Prostate gland (tissue), 2 donors: ENCODE data around the gene SEC24B. TPM values are rescaled to one million over a fixed set of nuclear protein-coding genes. Genes with fewer than 3 reads are reported as not detected.

ENCODE experiments used
- DNase-seq: peaks from one replicate; pipeline ENCODE4 v3.0.0-alpha.2; 2019; ENCODE audit warnings: low spot score
- H3K27ac ChIP-seq, 2 donors: fragments of 200-600 bp; sonication (generic); 2 replicates each; pipeline ENCODE4 v1.5.1; 2017 to 2019
- H3K27me3 ChIP-seq: fragments of 200-600 bp; sonication (generic); replicated peaks from 2 replicates; pipeline ENCODE4 v1.5.1; 2019; ENCODE audit not compliant: insufficient read depth
- H3K36me3 ChIP-seq, 2 donors: fragments of 200-600 bp; sonication (generic); 1 replicate in 1 of 2; 2 replicates in 1 of 2; pipeline versions ENCODE4 v1.5.1 to v1.8.1; 2017 to 2019
- H3K4me1 ChIP-seq: fragments of 200-600 bp; sonication (generic); replicated peaks from 2 replicates; pipeline ENCODE4 v1.5.1; 2019
- H3K4me3 ChIP-seq, 2 donors: fragments of 200-600 bp; sonication (generic); 2 replicates each; pipeline ENCODE4 v1.5.1; 2017 to 2019
- H3K9me3 ChIP-seq: fragments of 200-600 bp; sonication (generic); 2 replicates; pipeline ENCODE4 v1.5.1; 2017
- POLR2A ChIP-seq: fragments of 450-650 bp; IDR thresholded peaks from one replicate; pipeline ENCODE4 v1.6.1; 2016; ENCODE audit warnings: antibody characterized with exemption, mild to moderate bottlenecking
- POLR2AphosphoS5 ChIP-seq: sonication (generic); formaldehyde crosslinking; IDR thresholded peaks from one replicate; pipeline ENCODE4 v1.6.1; 2017; ENCODE audit warnings: antibody characterized with exemption
- WGBS: methylation state at CpG from one replicate; pipeline ENCODE4 v1.1.5; 2018; 5-methylcytosine and 5-hydroxymethylcytosine counted together
- intact Hi-C: fragments of 100-400 bp; cut with DNase I; formaldehyde crosslinking; loops from one replicate; pipeline ENCODE4 v1.14.2; 2022
- total RNA-seq, 2 donors: library from RNA; depleted of rRNA; stranded (reverse); fragments of >200 nt; gene quantifications; one replicate each; pipeline ENCODE4 v1.1.0, GENCODE V29; 2016
- TF ChIP-seq, protein P1 (sequence below), 4 experiments: fragments of 200-600 bp in 2 of 4; fragments of 450-650 bp in 2 of 4; sonication (generic) in 2 of 4; IDR thresholded peaks; 1 replicate in 3 of 4; 2 replicates in 1 of 4; pipeline ENCODE4 v1.5.1; 2016 to 2019; ENCODE audit warnings: antibody characterized with exemption in 4 of 4, mild to moderate bottlenecking in 2 of 4, moderate library complexity in 2 of 4

The SEC24B gene
- total RNA-seq, 2 donors from 2014 or later: 27.6 to 44.1 TPM

GRCh38 chr4:109407027-109407737 lies 26.4 kb upstream of the SEC24B start:
- intact Hi-C loops: loop anchor here (10.0 kb wide), 1 partner anchor 722 kb away; no protein-coding TSS in a partner anchor
- TF ChIP-seq POLR2A (no peak), POLR2AphosphoS5 (no peak)
- TF ChIP-seq, protein P1, sequence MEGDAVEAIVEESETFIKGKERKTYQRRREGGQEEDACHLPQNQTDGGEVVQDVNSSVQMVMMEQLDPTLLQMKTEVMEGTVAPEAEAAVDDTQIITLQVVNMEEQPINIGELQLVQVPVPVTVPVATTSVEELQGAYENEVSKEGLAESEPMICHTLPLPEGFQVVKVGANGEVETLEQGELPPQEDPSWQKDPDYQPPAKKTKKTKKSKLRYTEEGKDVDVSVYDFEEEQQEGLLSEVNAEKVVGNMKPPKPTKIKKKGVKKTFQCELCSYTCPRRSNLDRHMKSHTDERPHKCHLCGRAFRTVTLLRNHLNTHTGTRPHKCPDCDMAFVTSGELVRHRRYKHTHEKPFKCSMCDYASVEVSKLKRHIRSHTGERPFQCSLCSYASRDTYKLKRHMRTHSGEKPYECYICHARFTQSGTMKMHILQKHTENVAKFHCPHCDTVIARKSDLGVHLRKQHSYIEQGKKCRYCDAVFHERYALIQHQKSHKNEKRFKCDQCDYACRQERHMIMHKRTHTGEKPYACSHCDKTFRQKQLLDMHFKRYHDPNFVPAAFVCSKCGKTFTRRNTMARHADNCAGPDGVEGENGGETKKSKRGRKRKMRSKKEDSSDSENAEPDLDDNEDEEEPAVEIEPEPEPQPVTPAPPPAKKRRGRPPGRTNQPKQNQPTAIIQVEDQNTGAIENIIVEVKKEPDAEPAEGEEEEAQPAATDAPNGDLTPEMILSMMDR (IDR thresholded peaks at IDR 0.05): no peak
- no peak overlapping the region for H3K4me3 ChIP-seq
- WGBS: 86% methylated on average over 2 of the region's 2 CpGs
- H3K27ac ChIP-seq: no peak overlapping the region
- DNase-seq: no peak
- no peaks in the 10 kb centered on the region for H3K4me1 ChIP-seq
- H3K27me3 ChIP-seq: no peaks in the 10 kb centered on the region
- no peaks in the 10 kb centered on the region for H3K36me3 ChIP-seq
- H3K9me3 ChIP-seq: no peaks in the 10 kb centered on the region

DNA sequence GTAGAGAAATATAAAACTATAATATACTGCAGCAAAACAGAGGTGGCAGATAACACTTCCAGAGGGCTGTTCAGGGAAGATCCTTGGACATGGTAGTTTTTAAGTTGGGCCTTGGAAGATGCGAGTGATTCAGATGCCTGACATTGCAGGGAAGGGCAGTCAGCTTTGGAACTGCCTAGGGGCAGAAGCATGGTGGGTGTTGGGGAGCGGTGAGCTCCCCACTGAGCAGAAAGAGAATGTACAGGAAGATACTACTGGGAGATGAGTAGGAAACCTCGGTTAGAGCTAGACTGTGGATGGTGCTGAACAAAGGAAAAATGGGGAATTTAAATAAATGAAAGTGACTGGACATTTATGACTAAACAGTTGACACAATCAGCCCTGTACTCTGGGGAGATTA lies 24.9 kb upstream of the SEC24B start:
- no peaks in the 10 kb centered on the region for H3K9me3 ChIP-seq
- WGBS: 82% methylated on average over 3 of the region's 3 CpGs
- H3K4me1 ChIP-seq: no peaks in the 10 kb centered on the region
- no peak for TF ChIP-seq POLR2AphosphoS5
- no peak for TF ChIP-seq POLR2A
- TF ChIP-seq, protein P1 (IDR thresholded peaks at IDR 0.05): no peak
- no peak for DNase-seq
- H3K27ac ChIP-seq: no peak overlapping the region
- H3K4me3 ChIP-seq: no peak overlapping the region
- no peaks in the 10 kb centered on the region for H3K36me3 ChIP-seq
- no peaks in the 10 kb centered on the region for H3K27me3 ChIP-seq
- intact Hi-C loops: loop anchor here (10.0 kb wide), 1 partner anchor 724 kb away; no protein-coding TSS in a partner anchor

GRCh38 chr4:109410226-109410625 lies 23.4 kb upstream of the SEC24B start:
- H3K27ac ChIP-seq: no peak overlapping the region
- no peaks in the 10 kb centered on the region for H3K9me3 ChIP-seq
- no peak for DNase-seq
- H3K36me3 ChIP-seq: no peaks in the 10 kb centered on the region
- TF ChIP-seq POLR2A: no peak
- intact Hi-C loops: loop anchor here (5.0 kb wide), 1 partner anchor 573 kb away; no protein-coding TSS in a partner anchor
- 88% methylated on average over 9 of the region's 9 CpGs for WGBS
- no peak overlapping the region for H3K4me3 ChIP-seq
- no peaks in the 10 kb centered on the region for H3K27me3 ChIP-seq
- no peaks in the 10 kb centered on the region for H3K4me1 ChIP-seq

DNA sequence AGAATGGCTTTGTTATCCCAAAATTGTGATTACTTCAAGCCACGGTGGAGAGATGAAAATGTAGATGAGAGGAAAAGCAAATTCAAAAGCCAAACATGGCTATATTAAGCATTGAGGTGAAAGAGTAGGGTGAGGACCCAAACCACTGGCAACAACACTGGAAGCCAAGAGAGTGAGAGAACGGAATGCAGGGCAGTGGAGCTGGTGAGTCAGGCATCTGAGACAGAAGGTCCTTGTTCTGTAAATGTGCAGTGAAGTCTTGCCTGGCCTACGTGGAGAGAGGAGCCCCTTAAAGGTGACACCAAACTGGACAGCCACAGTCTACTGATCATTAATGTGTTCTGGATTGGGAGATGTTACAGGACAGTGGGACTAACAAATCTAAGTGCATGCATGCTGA lies 22.8 kb upstream of the SEC24B start:
- intact Hi-C loops: loop anchor here (5.0 kb wide), 1 partner anchor 573 kb away; no protein-coding TSS in a partner anchor

GRCh38 chr4:109411964-109412363 lies 21.7 kb upstream of the SEC24B start:
- DNase-seq: no peak
- no peak overlapping the region for H3K4me3 ChIP-seq
- WGBS: 59% methylated on average over 2 of the region's 2 CpGs
- intact Hi-C loops: loop anchor here (5.0 kb wide), 1 partner anchor 575 kb away; no protein-coding TSS in a partner anchor
- TF ChIP-seq, protein P1 (IDR thresholded peaks at IDR 0.05): no peak
- TF ChIP-seq POLR2AphosphoS5 (no peak), POLR2A (no peak)
- no peaks in the 10 kb centered on the region for H3K9me3 ChIP-seq
- no peaks in the 10 kb centered on the region for H3K4me1 ChIP-seq
- H3K36me3 ChIP-seq: no peaks in the 10 kb centered on the region
- no peak overlapping the region for H3K27ac ChIP-seq
- H3K27me3 ChIP-seq: no peaks in the 10 kb centered on the region

More for the DNA sequence above, 22.8 kb upstream of the SEC24B start:
- Histone ChIP-seq H3K4me1 (no peaks in the 10 kb centered on the region), H3K27me3 (no peaks in the 10 kb centered on the region), H3K27ac (no peak overlapping the region), H3K36me3 (no peaks in the 10 kb centered on the region), H3K9me3 (no peaks in the 10 kb centered on the region), H3K4me3 (no peak overlapping the region)
- WGBS: 79% methylated on average over 3 of the region's 3 CpGs
- no peak for DNase-seq
- no peak for TF ChIP-seq POLR2A
- TF ChIP-seq POLR2AphosphoS5: no peak
- TF ChIP-seq, protein P1 (IDR thresholded peaks at IDR 0.05): no peak
